CD4-positive, alpha-beta T cell (primary cell): ENCODE data around the gene PUM2. TPM values are rescaled to one million over a fixed set of nuclear protein-coding genes. Genes with fewer than 3 reads are reported as not detected.

Experiments used
- ATAC-seq: fragments of 200-7000 bp; cut with Tn5 transposase; one replicate; pipeline ENCODE4 v1.10.0; 2022; ENCODE audit warnings: mild to moderate bottlenecking; ENCODE audit not compliant: poor library complexity
- CTCF ChIA-PET: fragments of 350-600 bp; sonication (Branson Sonifier 250); formaldehyde crosslinking; loops from one replicate; lab custom pipeline; 2021; ENCODE audit warnings: antibody characterized with exemption, inconsistent platforms; lab: Charles Lee
- POLR2A ChIA-PET: fragments of 350-600 bp; sonication (Branson Sonifier 250); formaldehyde crosslinking; loops from one replicate; lab custom pipeline; 2021; ENCODE audit warnings: antibody characterized with exemption, inconsistent platforms; lab: Charles Lee
- DNase-seq, 14 experiments: peaks; one replicate each; pipeline ENCODE4 v3.0.0-alpha.2; 2013 to 2020; ENCODE audit warnings: mixed read lengths in 2 of 14
- H3K27ac ChIP-seq, 2 donors: one replicate each; pipeline versions ENCODE4 v1.5.1 to v1.7.0; 2013; ENCODE audit warnings: low read length in 2 of 2, low read depth in 1 of 2, mild to moderate bottlenecking in 1 of 2
- H3K27me3 ChIP-seq, 2 experiments: 1 replicate in 1 of 2; 2 replicates in 1 of 2; pipeline versions ENCODE4 v1.6.1 to v1.7.0; 2013; ENCODE audit warnings: low read length in 2 of 2, control low read depth in 1 of 2, mild to moderate bottlenecking in 1 of 2, moderate library complexity in 1 of 2; ENCODE audit not compliant: insufficient read depth in 2 of 2, control insufficient read depth in 1 of 2
- H3K36me3 ChIP-seq: one replicate; pipeline ENCODE4 v1.6.1; 2013; ENCODE audit warnings: low read length, control low read depth; ENCODE audit not compliant: insufficient read depth
- H3K4me1 ChIP-seq: one replicate; pipeline ENCODE4 v1.6.1; 2013; ENCODE audit warnings: low read length, control low read depth; ENCODE audit not compliant: insufficient read depth
- H3K4me3 ChIP-seq: one replicate; pipeline ENCODE4 v1.5.1; 2013; ENCODE audit warnings: mild to moderate bottlenecking, low read length, moderate library complexity
- H3K9me3 ChIP-seq, 2 experiments: 1 replicate in 1 of 2; 2 replicates in 1 of 2; pipeline versions ENCODE4 v1.6.1 to v1.7.0; 2013; ENCODE audit warnings: low read length in 2 of 2, mild to moderate bottlenecking in 2 of 2, control low read depth in 1 of 2, moderate library complexity in 1 of 2; ENCODE audit not compliant: control insufficient read depth in 1 of 2, insufficient read depth in 1 of 2
- H3K27ac Mint-ChIP-seq: one replicate; pipeline ENCODE4 v1.8.0; 2020; ENCODE audit warnings: mixed read lengths
- H3K27me3 Mint-ChIP-seq: one replicate; pipeline ENCODE4 v1.8.0; 2021; ENCODE audit warnings: mixed read lengths
- H3K36me3 Mint-ChIP-seq: one replicate; pipeline ENCODE4 v1.8.0; 2021; ENCODE audit warnings: low read depth, mixed read lengths
- H3K4me1 Mint-ChIP-seq: one replicate; pipeline ENCODE4 v1.8.0; 2021; ENCODE audit warnings: low read depth, mixed read lengths
- H3K4me3 Mint-ChIP-seq: one replicate; pipeline ENCODE4 v1.8.0; 2020; ENCODE audit warnings: mild to moderate bottlenecking, mixed read lengths
- H3K9me3 Mint-ChIP-seq: one replicate; pipeline ENCODE4 v1.8.0; 2020; ENCODE audit warnings: mixed read lengths
- CTCF ChIP-seq: fragments of 200-600 bp; IDR thresholded peaks from one replicate; pipeline ENCODE4 v1.8.0; 2022; ENCODE audit warnings: antibody characterized with exemption, mild to moderate bottlenecking
- intact Hi-C, 2 experiments: fragments of 100-400 bp; cut with DNase I in 1 of 2; cut with micrococcal nuclease in 1 of 2; formaldehyde crosslinking; loops; one replicate each; pipeline versions ENCODE4 v1.15.1 to v1.9.0; 2023 to 2025; cut with DNase I, micrococcal nuclease
- total RNA-seq, 174 experiments: library from RNA in 2 of 174; stranded (reverse) in 2 of 174; gene quantifications; one replicate each; pipeline ENCODE4 v1.2.3 and lab custom pipeline; 2021 to 2026

Gene PUM2
- total RNA-seq, 2 experiments from 2014 or later: 94.9 to 95.4 TPM

GRCh38 chr2:20257411-20257810 is 93.2 kb downstream of the PUM2 start:
- ATAC-seq (no peak), DNase-seq (no peak)
- Histone ChIP-seq H3K27me3 (no peaks in the 10 kb centered on the region), H3K4me1 (no peaks in the 10 kb centered on the region), H3K36me3 (peaks cover 77% of the 10 kb centered on the region), H3K27ac (no peak overlapping the region), H3K9me3 (no peaks in the 10 kb centered on the region), H3K4me3 (no peak overlapping the region)
- CTCF ChIA-PET: no interaction called here
- no peaks in the 10 kb centered on the region for H3K27me3 Mint-ChIP-seq
- H3K4me1 Mint-ChIP-seq: no peaks in the 10 kb centered on the region
- TF ChIP-seq CTCF: no peak
- intact Hi-C loops: loop anchor here in 1 of 2 experiments (10.0 kb wide), 1 partner anchor 387 kb away; no protein-coding TSS in a partner anchor
- POLR2A ChIA-PET: no interaction called here
- no peak overlapping the region for H3K4me3 Mint-ChIP-seq
- H3K27ac Mint-ChIP-seq: no peak overlapping the region
- no peaks in the 10 kb centered on the region for H3K9me3 Mint-ChIP-seq
- H3K36me3 Mint-ChIP-seq: peaks cover 82% of the 10 kb centered on the region

- H3K27me3 Mint-ChIP-seq: no peaks in the 10 kb centered on the region
- no peaks in the 10 kb centered on the region for H3K4me1 ChIP-seq
- H3K4me3 ChIP-seq: no peak overlapping the region
- intact Hi-C loops: loop anchor here in 1 of 2 experiments (5.0 to 10.0 kb wide), 3 partner anchors 33 to 390 kb away; no protein-coding TSS in a partner anchor
- H3K9me3 Mint-ChIP-seq: no peaks in the 10 kb centered on the region
- no peaks in the 10 kb centered on the region for H3K9me3 ChIP-seq
- no peak for TF ChIP-seq CTCF
- no peak for DNase-seq
- H3K27ac Mint-ChIP-seq: no peak overlapping the region
- H3K36me3 Mint-ChIP-seq: peaks cover 81% of the 10 kb centered on the region
- H3K27ac ChIP-seq: no peak overlapping the region
- H3K4me1 Mint-ChIP-seq: no peaks in the 10 kb centered on the region
- peaks cover 75% of the 10 kb centered on the region for H3K36me3 ChIP-seq
- CTCF ChIA-PET: no interaction called here
- POLR2A ChIA-PET: no interaction called here
- no peak overlapping the region for H3K4me3 Mint-ChIP-seq
- H3K27me3 ChIP-seq: no peaks in the 10 kb centered on the region
- no peak for ATAC-seq
Observed at GRCh38 chr2:20254731-20255130, 95.9 kb downstream of the PUM2 start.

- peaks cover 0 to 4% of the 10 kb centered on the region in 2 experiments for H3K9me3 ChIP-seq
- ChIA-PET POLR2A (no interaction called here), CTCF (no interaction called here)
- H3K36me3 ChIP-seq: peaks cover 58% of the 10 kb centered on the region
- no peaks in the 10 kb centered on the region for H3K4me1 ChIP-seq
- intact Hi-C loops: loop anchor here in 1 of 2 experiments (5.0 to 10.0 kb wide), 3 partner anchors 37 to 394 kb away; no protein-coding TSS in a partner anchor
- no peak overlapping the region for H3K4me3 ChIP-seq
- no peak for ATAC-seq
- Mint-ChIP-seq H3K27ac (no peak overlapping the region), H3K4me1 (no peaks in the 10 kb centered on the region), H3K4me3 (no peak overlapping the region), H3K27me3 (no peaks in the 10 kb centered on the region), H3K36me3 (peaks cover 82% of the 10 kb centered on the region), H3K9me3 (no peaks in the 10 kb centered on the region)
- no peak for DNase-seq
- H3K27ac ChIP-seq: no peak overlapping the region
- H3K27me3 ChIP-seq: no peaks in the 10 kb centered on the region
- no peak for TF ChIP-seq CTCF
Observed at GRCh38 chr2:20250436-20250835, 100.2 kb downstream of the PUM2 start.
